B cell (primary cell): ENCODE results near the gene CACNG7. TPM values are rescaled to one million over a fixed set of nuclear protein-coding genes. Genes with fewer than 3 reads are reported as not detected.
"Not testable (repeated sequence)": the region's sequence is repeated elsewhere in the genome, so short reads cannot be mapped to it uniquely, and the experiment has no call there.

ENCODE experiments used
- ATAC-seq: fragments of 200-7000 bp; cut with Tn5 transposase; one replicate; pipeline ENCODE4 v1.10.0; 2021; ENCODE audit warnings: low read depth, mild to moderate bottlenecking, moderate number of reproducible peaks, moderate library complexity
- CTCF ChIA-PET: fragments of 350-600 bp; sonication (Branson Sonifier 250); formaldehyde crosslinking; loops from one replicate; lab custom pipeline; 2021; ENCODE audit warnings: antibody characterized with exemption, inconsistent platforms; lab: Charles Lee
- POLR2A ChIA-PET: fragments of 350-600 bp; sonication (Branson Sonifier 250); formaldehyde crosslinking; loops from one replicate; lab custom pipeline; 2021; ENCODE audit warnings: antibody characterized with exemption; lab: Charles Lee
- DNase-seq: peaks from one replicate; pipeline ENCODE4 v3.0.0; 2013
- H2AFZ ChIP-seq: 2 replicates; pipeline ENCODE4 v1.6.1; 2012; ENCODE audit warnings: mild to moderate bottlenecking, low read depth, low read length; ENCODE audit not compliant: insufficient read depth, poor library complexity, severe bottlenecking
- H3K27ac ChIP-seq, 2 donors: 1 replicate in 1 of 2; 2 replicates in 1 of 2; pipeline ENCODE4 v1.5.1; 2012 to 2013; ENCODE audit warnings: low read length in 2 of 2, mild to moderate bottlenecking in 2 of 2, moderate library complexity in 1 of 2
- H3K27me3 ChIP-seq, 4 experiments: fragments of 200-600 bp in 1 of 4; sonication (generic) in 1 of 4; replicated peaks in 1 of 4; 1 replicate in 2 of 4; 2 replicates in 2 of 4; pipeline versions ENCODE4 v1.6.1 to v1.7.0; 2013 to 2016; ENCODE audit warnings: low read length in 3 of 4, mild to moderate bottlenecking in 2 of 4, mixed read lengths in 1 of 4, moderate library complexity in 1 of 4; ENCODE audit not compliant: insufficient read depth in 4 of 4, control insufficient read depth in 3 of 4; ENCODE audit errors: control extremely low read depth in 1 of 4
- H3K36me3 ChIP-seq, 2 experiments: replicated peaks in 1 of 2; 1 replicate in 1 of 2; 2 replicates in 1 of 2; pipeline versions ENCODE4 v1.6.1 to v1.7.1; 2013; ENCODE audit warnings: low read length in 1 of 2; ENCODE audit not compliant: insufficient read depth in 2 of 2, control insufficient read depth in 1 of 2; ENCODE audit errors: control extremely low read depth in 1 of 2, extremely low read depth in 1 of 2
- H3K4me1 ChIP-seq, 2 donors: fragments of 200-600 bp in 1 of 2; sonication (generic) in 1 of 2; 1 replicate in 1 of 2; 2 replicates in 1 of 2; pipeline versions ENCODE4 v1.5.1 to v1.6.1; 2013 to 2017; ENCODE audit warnings: low read length in 2 of 2; ENCODE audit not compliant: control insufficient read depth in 2 of 2, insufficient read depth in 2 of 2
- H3K4me2 ChIP-seq: replicated peaks from 2 replicates; pipeline ENCODE3; 2012; ENCODE audit warnings: mild to moderate bottlenecking, low read depth, low read length; ENCODE audit not compliant: poor library complexity, severe bottlenecking
- H3K4me3 ChIP-seq, 5 experiments: fragments of 200-600 bp in 1 of 5; sonication (generic) in 1 of 5; 1 replicate in 3 of 5; 2 replicates in 2 of 5; pipeline versions ENCODE4 v1.5.1 to v1.7.0; 2011 to 2016; ENCODE audit warnings: low read length in 4 of 5, mild to moderate bottlenecking in 4 of 5, low read depth in 2 of 5, control low read depth in 1 of 5, moderate library complexity in 1 of 5; ENCODE audit not compliant: insufficient read depth in 1 of 5; ENCODE audit errors: control extremely low read depth in 1 of 5, extremely low read depth in 1 of 5
- H3K79me2 ChIP-seq: fragments of 200-600 bp; sonication (generic); one replicate; pipeline ENCODE4 v1.6.0; 2016; ENCODE audit warnings: low read length; ENCODE audit not compliant: control insufficient read depth, insufficient read depth
- H3K9ac ChIP-seq: fragments of 200-600 bp; sonication (generic); 2 replicates; pipeline ENCODE4 v1.6.1; 2017; ENCODE audit warnings: mild to moderate bottlenecking, low read length, moderate library complexity
- H3K9me3 ChIP-seq, 3 donors: one replicate each; pipeline versions ENCODE4 v1.6.1 to v1.7.1; 2013; ENCODE audit warnings: low read length in 2 of 3; ENCODE audit not compliant: control insufficient read depth in 2 of 3, insufficient read depth in 1 of 3; ENCODE audit errors: control extremely low read depth in 1 of 3
- H4K20me1 ChIP-seq: 2 replicates; pipeline ENCODE4 v1.6.0; 2012; ENCODE audit warnings: mild to moderate bottlenecking, low read length; ENCODE audit not compliant: insufficient read depth, control insufficient read depth, poor library complexity, severe bottlenecking
- H3K27ac Mint-ChIP-seq: one replicate; pipeline ENCODE4 v1.8.0; 2021; ENCODE audit warnings: mixed read lengths
- H3K27me3 Mint-ChIP-seq: one replicate; pipeline ENCODE4 v1.8.0; 2021; ENCODE audit warnings: mixed read lengths
- H3K4me1 Mint-ChIP-seq: one replicate; pipeline ENCODE4 v1.8.0; 2021; ENCODE audit warnings: mixed read lengths
- H3K4me3 Mint-ChIP-seq: one replicate; pipeline ENCODE4 v1.8.0; 2021; ENCODE audit warnings: mixed read lengths
- H3K9me3 Mint-ChIP-seq: one replicate; pipeline ENCODE4 v1.8.0; 2022; ENCODE audit warnings: mixed read lengths; ENCODE audit not compliant: insufficient read depth
- EZH2 ChIP-seq: IDR thresholded peaks from 2 replicates; pipeline ENCODE4 v1.6.1; 2012; ENCODE audit warnings: borderline replicate concordance, low read depth, mild to moderate bottlenecking, moderate library complexity, low read length; ENCODE audit not compliant: insufficient read depth, poor library complexity, severe bottlenecking
- WGBS: methylation state at CpG from one replicate; pipeline ENCODE4 v1.1.5; 2013; ENCODE audit warnings: missing lambda C conversion rate; ENCODE audit not compliant: insufficient coverage; 5-methylcytosine and 5-hydroxymethylcytosine counted together
- intact Hi-C: fragments of 100-400 bp; cut with micrococcal nuclease; formaldehyde crosslinking; loops from one replicate; pipeline ENCODE4 v1.10.0; 2022
- polyA plus RNA-seq: library from polyadenylated mRNA; depleted of rRNA; stranded (reverse); fragments of >200 nt; gene quantifications from 2 replicates; pipeline ENCODE4 v1.2.3, GENCODE V29; 2012
- total RNA-seq, 2 donors: library from RNA; stranded (reverse); fragments of 120-200 nt in 1 of 2; gene quantifications; 1 replicate in 1 of 2; 2 replicates in 1 of 2; pipeline versions ENCODE4 v1.2.3 to v1.2.4, GENCODE V29; 2013 to 2022
- TF ChIP-seq, protein P1 (sequence below): fragments of 200-600 bp; IDR thresholded peaks from one replicate; pipeline ENCODE4 v1.8.0; 2022; ENCODE audit warnings: antibody characterized with exemption, mild to moderate bottlenecking

The CACNG7 gene
- total and polyA plus RNA-seq, 2 donors (not counting 1 experiment from before 2014, with no cell fraction given), result not detected

GRCh38 chr19:53868892-53869804, 39.9 kb upstream of the CACNG7 start:
- H3K27ac ChIP-seq, result peak overlapping the region; percentile 98
- intact Hi-C loops, result loop anchor here (5.0 kb wide), 5 partner anchors 248 to 1697 kb away; partner anchors contain the start of genes KMT5C, LENG9, PRPF31 and TFPT
- peak overlapping the region; percentile 22 for H2AFZ ChIP-seq
- 1% methylated on average over 69 of the region's 75 CpGs for WGBS
- H3K9me3 ChIP-seq, result peaks cover 0 to 25% (median 2%) of the 10 kb centered on the region in 3 donors
- ATAC-seq (peak; percentile 34), DNase-seq (peak; percentile 93)
- Mint-ChIP-seq H3K4me1 (peaks cover 49% of the 10 kb centered on the region), H3K27ac (peak overlapping the region; percentile 90), H3K27me3 (no peaks in the 10 kb centered on the region), H3K4me3 (peak overlapping the region; percentile 92), H3K9me3 (no peaks in the 10 kb centered on the region)
- H3K36me3 ChIP-seq, result peaks cover 5 to 14% of the 10 kb centered on the region in 2 experiments
- no peak for TF ChIP-seq EZH2
- TF ChIP-seq, protein P1, sequence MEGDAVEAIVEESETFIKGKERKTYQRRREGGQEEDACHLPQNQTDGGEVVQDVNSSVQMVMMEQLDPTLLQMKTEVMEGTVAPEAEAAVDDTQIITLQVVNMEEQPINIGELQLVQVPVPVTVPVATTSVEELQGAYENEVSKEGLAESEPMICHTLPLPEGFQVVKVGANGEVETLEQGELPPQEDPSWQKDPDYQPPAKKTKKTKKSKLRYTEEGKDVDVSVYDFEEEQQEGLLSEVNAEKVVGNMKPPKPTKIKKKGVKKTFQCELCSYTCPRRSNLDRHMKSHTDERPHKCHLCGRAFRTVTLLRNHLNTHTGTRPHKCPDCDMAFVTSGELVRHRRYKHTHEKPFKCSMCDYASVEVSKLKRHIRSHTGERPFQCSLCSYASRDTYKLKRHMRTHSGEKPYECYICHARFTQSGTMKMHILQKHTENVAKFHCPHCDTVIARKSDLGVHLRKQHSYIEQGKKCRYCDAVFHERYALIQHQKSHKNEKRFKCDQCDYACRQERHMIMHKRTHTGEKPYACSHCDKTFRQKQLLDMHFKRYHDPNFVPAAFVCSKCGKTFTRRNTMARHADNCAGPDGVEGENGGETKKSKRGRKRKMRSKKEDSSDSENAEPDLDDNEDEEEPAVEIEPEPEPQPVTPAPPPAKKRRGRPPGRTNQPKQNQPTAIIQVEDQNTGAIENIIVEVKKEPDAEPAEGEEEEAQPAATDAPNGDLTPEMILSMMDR, result no peak
- ChIA-PET CTCF (interaction anchor here (1.3 kb wide), 1 partner anchor 8 kb away, joined by 5 read pairs; no protein-coding TSS in a partner anchor), POLR2A (no interaction called here)
- peaks cover 35 to 65% of the 10 kb centered on the region in 2 donors for H3K4me1 ChIP-seq
- peak overlapping the region; percentile 97 for H3K4me2 ChIP-seq
- no peaks in the 10 kb centered on the region for H3K27me3 ChIP-seq
- H3K4me3 ChIP-seq, result peak overlapping the region; percentile 82 to 100 (median 90)
- H3K9ac ChIP-seq, result peak overlapping the region; percentile 97
- H4K20me1 ChIP-seq, result peaks cover 52% of the 10 kb centered on the region
- peaks cover 31% of the 10 kb centered on the region for H3K79me2 ChIP-seq

- Histone ChIP-seq H3K4me1 (peaks cover 43 to 73% of the 10 kb centered on the region in 2 donors), H4K20me1 (peaks cover 60% of the 10 kb centered on the region), H3K27ac (peak overlapping the region; percentile 98), H3K4me3 (peak overlapping the region; percentile 66 to 100 (median 86)), H3K9me3 (peaks cover 0 to 27% (median 2%) of the 10 kb centered on the region in 3 donors), H3K36me3 (peaks cover 5 to 22% of the 10 kb centered on the region in 2 experiments), H3K79me2 (peaks cover 39% of the 10 kb centered on the region), H3K9ac (peak overlapping the region; percentile 97), H3K4me2 (peak overlapping the region; percentile 97)
- CTCF ChIA-PET, result interaction anchor here (0.9 to 1.8 kb wide), 3 partner anchors 12 to 148 kb away, joined by 4 to 10 read pairs (median 4); partner anchors contain the start of gene PRKCG
- Mint-ChIP-seq H3K4me3 (peak overlapping the region; percentile 92), H3K27ac (peak overlapping the region; percentile 93), H3K4me1 (peaks cover 56% of the 10 kb centered on the region)
- H2AFZ ChIP-seq, H3K9me3 Mint-ChIP-seq, DNase-seq, H3K27me3 Mint-ChIP-seq, H3K27me3 ChIP-seq, POLR2A ChIA-PET, ATAC-seq: not testable (repeated sequence)
- WGBS, result 0% methylated on average over 12 of the region's 24 CpGs
- intact Hi-C loops, result loop anchor here (5.0 kb wide), 5 partner anchors 247 to 1698 kb away; partner anchors contain the start of genes KMT5C, LENG9, PRPF31 and TFPT
Measured at GRCh38 chr19:53869805-53870484, 39.1 kb upstream of the CACNG7 start.
